Left kidney (tissue), 8 donors: ENCODE results near the gene DUOX1. TPM values are rescaled to one million over a fixed set of nuclear protein-coding genes. Genes with fewer than 3 reads are reported as not detected.
"Not testable (repeated sequence)": the region's sequence is repeated elsewhere in the genome, so short reads cannot be mapped to it uniquely, and the experiment has no call there.

Experiments
- DNase-seq: peaks from one replicate; pipeline ENCODE4 v3.0.0-alpha.2; 2013
- long read RNA-seq, 8 donors: transcript quantifications; one replicate each; lab custom pipeline, GENCODE V29; 2026
- polyA plus RNA-seq: library from polyadenylated mRNA; unstranded; fragments of 120-200 nt; gene quantifications from one replicate; pipeline ENCODE4 v1.2.1, GENCODE V29; 2013; ENCODE audit not compliant: insufficient read length

The DUOX1 gene
- 7.8 TPM for polyA plus RNA-seq
- long read RNA-seq, donor 1: 0 reads
- long read RNA-seq, donor 2: 0 reads
- long read RNA-seq, donor 3: 0 reads
- long read RNA-seq, donor 4: 0 reads
- long read RNA-seq, donor 5, partial matches to known transcripts: 0 of 1 reads
- long read RNA-seq, donor 5, other reads (novel, unspliced or antisense): 0 of 1 reads
- long read RNA-seq, donor 6: 0 reads
- long read RNA-seq, donor 7: 0 reads
- long read RNA-seq, donor 8: 0 reads

GRCh38 chr15:45129651-45130129 lies at the start of gene DUOX1, which contains the start of gene DUOXA1:
TSS of gene DUOX1 (plus strand) at chr15:45129994. CDS start at chr15:45131967, 1,973 bp downstream.
TSS of gene DUOXA1 (minus strand) at chr15:45129879. CDS start at chr15:45123014, 6,865 bp downstream.
- no peak for DNase-seq

GRCh38 chr15:45080593-45080992 lies 49.2 kb upstream of the DUOX1 start:
- DNase-seq: not testable (repeated sequence)

- DNase-seq: not testable (repeated sequence)
These were observed 47.4 kb upstream of the DUOX1 start for GRCh38 chr15:45082412-45082811.

- DNase-seq: no peak
These were observed 46.6 kb upstream of the DUOX1 start for GRCh38 chr15:45083223-45083622.

- DNase-seq: no peak
These were observed 45.6 kb upstream of the DUOX1 start for GRCh38 chr15:45084163-45084562.

GRCh38 chr15:45087513-45087912 lies 42.3 kb upstream of the DUOX1 start:
- DNase-seq: no peak

- DNase-seq: no peak
These were observed 40.7 kb upstream of the DUOX1 start for GRCh38 chr15:45088801-45089711.

- no peak for DNase-seq
These were observed 40.0 kb upstream of the DUOX1 start for GRCh38 chr15:45089712-45090373.

GRCh38 chr15:45091161-45091560 lies 38.6 kb upstream of the DUOX1 start:
- DNase-seq: no peak

GRCh38 chr15:45091576-45091975 lies 38.2 kb upstream of the DUOX1 start:
- no peak for DNase-seq

GRCh38 chr15:45093013-45093412 lies 36.8 kb upstream of the DUOX1 start:
- DNase-seq: no peak

- no peak for DNase-seq
These were observed 36.0 kb upstream of the DUOX1 start for GRCh38 chr15:45093622-45094357.

- DNase-seq: no peak
These were observed 35.5 kb upstream of the DUOX1 start for GRCh38 chr15:45094358-45094730.

GRCh38 chr15:45095661-45096060 lies 34.1 kb upstream of the DUOX1 start:
- DNase-seq: no peak

GRCh38 chr15:45097466-45097865 lies 32.3 kb upstream of the DUOX1 start:
- no peak for DNase-seq

GRCh38 chr15:45099549-45100165 lies 30.1 kb upstream of the DUOX1 start:
- no peak for DNase-seq

GRCh38 chr15:45100884-45101625 lies 28.7 kb upstream of the DUOX1 start:
- no peak for DNase-seq

- no peak for DNase-seq
These were observed 28.0 kb upstream of the DUOX1 start for GRCh38 chr15:45101749-45102148.

- DNase-seq: no peak
These were observed 27.6 kb upstream of the DUOX1 start for GRCh38 chr15:45102226-45102625.

- DNase-seq: not testable (repeated sequence)
These were observed 25.6 kb upstream of the DUOX1 start for GRCh38 chr15:45104170-45104569.

GRCh38 chr15:45105586-45105985 lies 24.2 kb upstream of the DUOX1 start:
- DNase-seq: no peak
